PFSK-1 (cell line): ENCODE data around the gene KCNJ6.

Source experiments
- FOXP2 ChIP-seq: optimal IDR thresholded peaks from 2 replicates; pipeline ENCODE3; 2011; ENCODE audit warnings: borderline replicate concordance, control low read depth, inconsistent platforms; ENCODE audit not compliant: insufficient read depth; ENCODE audit errors: extremely low read length, extremely low read depth
- POLR2AphosphoS5 ChIP-seq: IDR thresholded peaks from 2 replicates; pipeline ENCODE4 v1.6.1; 2012; ENCODE audit warnings: low read depth, mild to moderate bottlenecking, control low read depth, low read length, moderate library complexity
- REST ChIP-seq, 2 experiments: IDR thresholded peaks; 2 replicates each; pipeline versions ENCODE4 v1.6.1 to v1.8.0; 2011 to 2012; ENCODE audit warnings: low read depth in 2 of 2, low read length in 2 of 2, control low read depth in 1 of 2, inconsistent platforms in 1 of 2, mild to moderate bottlenecking in 1 of 2, moderate library complexity in 1 of 2; ENCODE audit not compliant: insufficient read depth in 1 of 2
- SIN3A ChIP-seq: IDR thresholded peaks from 2 replicates; pipeline ENCODE4 v1.6.1; 2012; ENCODE audit warnings: mild to moderate bottlenecking, low read length, moderate library complexity, borderline replicate concordance; ENCODE audit not compliant: insufficient read depth
- TAF1 ChIP-seq: IDR thresholded peaks from 2 replicates; pipeline ENCODE4 v1.6.1; 2012; ENCODE audit warnings: low read length, control low read depth, borderline replicate concordance; ENCODE audit not compliant: insufficient read depth

Gene KCNJ6

GRCh38 chr21:37855647-37856625 is 60.3 kb downstream of the KCNJ6 start:
- no peak for TF ChIP-seq TAF1
- no peak for TF ChIP-seq REST (IDR thresholded peaks at IDR 0.05; ENCODE audit: insufficient read depth in 1 of 2, low read depth in 2 of 2, low read length in 2 of 2)
- no peak for TF ChIP-seq SIN3A
- TF ChIP-seq POLR2AphosphoS5: no peak
- TF ChIP-seq FOXP2: no peak

- TF ChIP-seq REST (IDR thresholded peaks at IDR 0.05; ENCODE audit: insufficient read depth in 1 of 2, low read depth in 2 of 2, low read length in 2 of 2) (no peak), FOXP2 (no peak), TAF1 (no peak), SIN3A (no peak), POLR2AphosphoS5 (no peak)
Measured at GRCh38 chr21:37855271-37855646, 61.0 kb downstream of the KCNJ6 start.

GRCh38 chr21:37849506-37850102 is 66.7 kb downstream of the KCNJ6 start:
- TF ChIP-seq POLR2AphosphoS5: no peak
- no peak for TF ChIP-seq TAF1
- TF ChIP-seq SIN3A: no peak
- TF ChIP-seq REST (IDR thresholded peaks at IDR 0.05; ENCODE audit: insufficient read depth in 1 of 2, low read depth in 2 of 2, low read length in 2 of 2): no peak
- no peak for TF ChIP-seq FOXP2

GRCh38 chr21:37848721-37849490 is 67.4 kb downstream of the KCNJ6 start:
- no peak for TF ChIP-seq REST (IDR thresholded peaks at IDR 0.05; ENCODE audit: insufficient read depth in 1 of 2, low read depth in 2 of 2, low read length in 2 of 2)
- TF ChIP-seq SIN3A: no peak
- TF ChIP-seq FOXP2: no peak
- TF ChIP-seq TAF1: no peak
- TF ChIP-seq POLR2AphosphoS5: no peak
